ENCODE results near the gene PIGQ.
A peak's percentile ranks its signal among the peaks of the same experiment; 100 is the strongest.

Gene PIGQ

DNA sequence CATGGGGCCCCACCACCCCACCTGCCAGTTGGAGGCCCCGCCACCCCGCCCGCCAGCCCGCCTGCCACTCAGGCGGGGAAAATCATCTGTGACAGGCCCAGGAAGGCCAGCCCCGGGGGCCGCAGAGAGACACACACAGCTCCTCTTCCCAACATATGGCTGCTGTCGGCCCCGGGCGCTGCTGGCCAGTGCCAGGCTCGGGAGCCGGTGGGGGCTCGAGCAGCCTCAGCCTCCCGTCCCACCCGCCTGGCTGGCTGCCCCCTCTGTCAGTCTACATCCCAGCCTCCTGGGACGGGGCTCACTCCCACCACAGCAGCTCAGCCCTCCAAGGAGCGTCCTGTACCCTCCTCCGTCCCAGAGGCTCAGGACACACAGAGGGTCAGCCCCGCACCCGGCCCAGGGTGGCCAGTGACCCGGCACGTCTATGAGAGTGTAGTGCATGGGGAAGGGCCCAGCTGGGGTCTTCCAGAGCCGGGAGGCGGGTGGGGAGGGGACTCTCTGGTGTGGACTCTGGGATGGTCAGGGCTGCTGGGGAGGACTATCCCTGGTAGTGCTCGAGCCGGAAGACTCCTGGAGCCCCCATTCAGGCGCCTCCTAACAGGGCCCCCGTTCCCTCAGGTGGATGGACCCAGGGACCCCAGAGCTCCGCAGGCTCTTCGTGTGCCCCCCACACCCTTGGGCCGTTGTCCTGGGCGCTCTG lies 13.1 kb upstream of the PIGQ start:
- no peak for DNase-seq

- DNase-seq, result no peak
These were observed 12.1 kb upstream of the PIGQ start for GRCh38 chr16:557463-558297.

- no peak for DNase-seq
These were observed 11.3 kb upstream of the PIGQ start for GRCh38 chr16:558298-559020.

- no peak for DNase-seq
These were observed 10.8 kb upstream of the PIGQ start for GRCh38 chr16:559021-559380.

- DNase-seq, result no peak
These were observed 10.2 kb upstream of the PIGQ start for GRCh38 chr16:559411-560203.

DNA sequence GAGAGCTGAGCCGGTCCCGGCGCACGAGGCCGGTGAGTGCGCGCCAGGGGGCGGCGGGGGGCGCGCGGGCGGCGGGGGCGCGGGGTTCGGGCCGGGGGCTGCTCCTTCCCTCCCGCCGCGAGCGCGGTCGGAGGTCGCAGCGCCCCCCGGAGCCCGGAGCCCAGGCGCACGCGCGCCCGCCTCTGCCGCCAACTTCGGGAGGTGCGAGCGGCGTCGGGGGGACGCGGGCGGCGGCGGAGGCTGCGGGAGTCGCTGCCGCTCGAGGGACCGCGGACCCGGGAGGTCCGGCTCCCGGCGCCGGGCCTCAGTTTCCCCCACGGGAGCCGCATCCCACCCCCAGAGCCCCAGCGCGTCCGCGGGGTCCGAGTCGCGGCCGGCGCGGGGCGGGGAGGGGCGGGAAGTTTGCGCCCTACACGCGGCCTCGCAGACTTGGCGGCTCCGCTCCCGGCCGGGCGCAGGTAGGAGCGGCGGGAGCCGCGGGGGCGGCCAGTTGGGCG lies 9.5 kb upstream of the PIGQ start, which contains the start of gene PRR35:
Gene PRR35 (plus strand): TSS at position 191 of the 497 bp plus-strand sequence. CDS start 2,901 bp downstream, outside the sequence.
- no peak for DNase-seq

DNA sequence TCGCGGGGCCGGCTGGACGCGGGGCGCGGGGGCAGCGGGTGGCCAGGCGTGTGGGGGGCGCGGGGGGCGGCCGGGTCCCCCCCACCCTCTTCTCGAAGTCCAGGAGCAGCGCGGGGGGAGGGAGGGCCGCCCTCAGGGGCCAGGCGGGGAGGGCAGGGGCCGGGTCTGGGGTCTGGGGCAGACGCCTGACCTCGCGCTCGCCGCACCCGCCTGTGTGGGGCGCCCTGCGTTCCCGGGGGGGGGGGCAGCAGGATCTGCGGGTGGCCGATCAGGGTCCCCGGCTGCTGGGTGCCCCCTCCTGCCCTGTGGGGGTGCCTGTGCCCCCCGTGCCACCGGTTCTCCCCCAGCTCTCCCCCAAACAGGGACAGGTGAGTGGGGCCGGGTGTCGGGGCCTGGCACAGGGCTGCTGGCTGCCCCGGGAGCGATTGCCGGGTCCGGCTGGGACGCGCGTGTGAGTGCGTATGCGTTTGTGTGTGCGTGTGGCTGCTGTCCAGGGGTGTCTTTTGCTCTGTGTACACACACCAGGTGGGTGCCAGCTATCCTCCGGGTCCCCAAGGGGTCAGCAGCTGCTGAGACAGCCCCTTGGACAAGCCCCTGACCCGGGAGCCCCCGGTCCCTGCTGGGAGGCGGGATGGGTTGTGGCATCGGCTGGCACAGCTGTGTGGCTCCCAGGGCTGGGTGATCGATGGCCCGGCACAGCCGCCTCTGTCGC lies 8.9 kb upstream of the PIGQ start:
- no peak for DNase-seq

DNA sequence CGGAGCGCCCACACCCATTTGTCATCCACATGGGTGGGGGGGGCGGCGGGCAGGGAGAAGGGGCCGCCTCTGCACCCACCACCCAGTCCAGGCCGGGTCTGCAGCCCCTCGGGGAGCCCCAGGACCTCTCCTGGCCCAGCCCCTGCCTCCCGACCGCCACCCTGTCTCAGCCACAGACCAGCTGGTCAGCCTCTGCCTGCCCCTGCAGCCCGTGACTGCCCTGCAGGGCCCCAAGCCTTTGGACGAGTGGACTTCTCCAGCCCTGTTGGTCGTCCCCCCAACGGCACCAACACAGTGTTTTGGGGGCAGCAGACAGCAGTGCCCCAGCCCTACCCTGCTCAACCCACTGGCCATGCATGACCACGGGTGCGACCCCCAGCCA lies 8.4 kb upstream of the PIGQ start:
- DNase-seq, result no peak

DNA sequence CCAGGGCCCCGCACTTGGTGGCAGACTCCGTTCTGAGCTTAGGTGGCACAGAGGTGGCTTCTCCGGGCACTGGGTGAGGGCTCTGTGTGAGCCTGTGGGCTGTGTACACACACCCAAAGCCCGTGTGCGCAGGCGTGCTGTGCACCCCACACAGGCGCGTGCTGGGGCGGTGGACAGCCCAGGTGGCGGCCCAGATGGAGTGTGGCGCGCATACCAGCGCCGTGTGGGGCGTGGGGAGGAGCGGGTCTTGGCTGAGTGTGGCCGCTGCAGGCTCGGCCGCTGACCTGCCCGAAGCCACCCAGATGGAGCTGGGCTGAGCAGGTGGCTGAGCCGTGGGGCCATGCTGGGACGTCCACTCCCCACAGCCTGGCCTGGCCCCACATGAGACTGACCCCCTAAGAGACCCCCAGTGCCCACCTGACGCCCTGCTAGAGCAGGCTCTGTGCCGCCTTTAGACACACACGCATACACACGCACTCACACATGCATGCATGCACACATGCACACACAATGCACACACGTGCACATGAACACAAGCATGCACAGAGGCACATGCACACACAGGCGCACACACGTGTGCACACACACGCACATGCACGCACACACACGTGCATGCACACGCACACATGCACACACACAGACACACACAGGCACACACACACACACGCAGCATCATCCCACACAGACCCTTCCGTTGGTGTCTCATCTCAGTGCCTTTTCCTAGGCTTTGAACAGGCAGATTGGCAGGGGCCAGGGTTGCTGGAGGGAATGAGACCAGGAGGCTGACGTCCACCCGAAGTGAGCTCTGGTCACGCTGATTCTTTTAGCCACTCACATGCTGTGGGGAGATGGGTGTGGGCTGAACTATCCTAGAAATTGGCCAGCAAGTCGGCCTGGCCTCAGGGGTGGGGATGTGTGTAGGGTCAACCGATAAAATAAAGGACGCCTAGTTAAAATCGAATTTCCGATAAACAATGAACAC lies 7.5 kb upstream of the PIGQ start:
- DNase-seq, result no peak

DNA sequence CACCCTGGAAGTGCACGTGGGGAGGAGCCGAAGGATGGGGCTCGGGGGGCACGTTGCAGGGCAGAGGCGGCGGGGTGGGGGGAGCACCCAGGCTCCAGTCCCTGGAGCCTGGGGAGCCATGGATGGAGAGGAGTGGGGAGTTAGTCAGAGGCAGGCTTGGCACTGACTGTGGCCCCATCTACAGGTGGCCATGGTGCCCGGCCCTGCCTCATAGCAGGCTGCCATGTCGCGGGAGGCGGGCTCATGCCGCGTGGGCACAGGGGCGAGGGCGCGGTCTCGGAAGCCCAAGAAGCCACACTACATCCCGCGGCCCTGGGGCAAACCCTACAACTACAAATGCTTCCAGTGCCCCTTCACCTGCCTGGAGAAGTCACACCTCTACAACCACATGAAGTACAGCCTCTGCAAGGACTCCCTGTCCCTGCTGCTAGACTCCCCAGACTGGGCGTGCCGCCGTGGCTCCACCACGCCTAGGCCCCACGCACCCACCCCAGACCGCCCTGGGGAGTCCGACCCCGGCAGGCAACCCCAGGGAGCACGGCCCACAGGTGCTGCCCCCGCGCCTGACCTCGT lies 6.6 kb upstream of the PIGQ start:
- no peak for DNase-seq

DNA sequence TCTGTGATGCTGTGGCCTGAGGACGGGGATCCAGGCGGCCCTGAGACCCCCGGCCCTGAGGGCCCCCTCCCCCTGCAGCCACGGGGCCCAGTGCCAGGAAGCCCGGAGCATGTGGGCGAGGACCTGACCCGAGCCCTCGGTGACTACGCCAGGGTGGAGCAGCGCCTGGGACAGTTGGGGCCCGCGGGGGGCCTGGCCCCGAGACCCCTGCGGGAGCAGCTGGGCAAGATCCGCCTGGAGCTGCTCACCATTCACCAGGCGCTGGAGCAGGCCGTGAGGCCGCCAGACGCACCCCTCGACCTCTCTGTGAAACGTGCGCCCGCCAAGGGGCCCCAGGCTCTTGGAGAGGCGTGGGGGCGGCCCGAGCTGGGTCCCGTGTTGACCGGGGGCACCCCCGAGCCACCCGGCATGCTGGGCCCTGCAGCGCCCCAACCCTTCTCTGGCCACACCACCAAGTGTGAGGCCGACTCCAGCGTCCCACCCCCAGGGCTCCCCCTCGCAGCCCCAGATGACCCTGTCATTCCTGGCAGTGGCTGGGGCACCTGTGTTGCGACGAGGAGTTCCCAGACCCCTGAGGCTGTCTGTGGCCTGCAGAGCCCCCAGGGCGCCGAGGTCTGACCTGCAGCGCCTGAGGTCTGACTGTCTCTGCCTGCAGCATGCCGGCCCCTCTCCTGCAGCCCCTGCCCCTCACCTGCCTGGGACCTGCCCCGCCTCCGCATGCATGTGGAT lies 4.9 kb upstream of the PIGQ start:
- DNase-seq, result no peak

GRCh38 chr16:565419-566330 lies 4.1 kb upstream of the PIGQ start:
- DNase-seq, result peak; percentile 83

DNA sequence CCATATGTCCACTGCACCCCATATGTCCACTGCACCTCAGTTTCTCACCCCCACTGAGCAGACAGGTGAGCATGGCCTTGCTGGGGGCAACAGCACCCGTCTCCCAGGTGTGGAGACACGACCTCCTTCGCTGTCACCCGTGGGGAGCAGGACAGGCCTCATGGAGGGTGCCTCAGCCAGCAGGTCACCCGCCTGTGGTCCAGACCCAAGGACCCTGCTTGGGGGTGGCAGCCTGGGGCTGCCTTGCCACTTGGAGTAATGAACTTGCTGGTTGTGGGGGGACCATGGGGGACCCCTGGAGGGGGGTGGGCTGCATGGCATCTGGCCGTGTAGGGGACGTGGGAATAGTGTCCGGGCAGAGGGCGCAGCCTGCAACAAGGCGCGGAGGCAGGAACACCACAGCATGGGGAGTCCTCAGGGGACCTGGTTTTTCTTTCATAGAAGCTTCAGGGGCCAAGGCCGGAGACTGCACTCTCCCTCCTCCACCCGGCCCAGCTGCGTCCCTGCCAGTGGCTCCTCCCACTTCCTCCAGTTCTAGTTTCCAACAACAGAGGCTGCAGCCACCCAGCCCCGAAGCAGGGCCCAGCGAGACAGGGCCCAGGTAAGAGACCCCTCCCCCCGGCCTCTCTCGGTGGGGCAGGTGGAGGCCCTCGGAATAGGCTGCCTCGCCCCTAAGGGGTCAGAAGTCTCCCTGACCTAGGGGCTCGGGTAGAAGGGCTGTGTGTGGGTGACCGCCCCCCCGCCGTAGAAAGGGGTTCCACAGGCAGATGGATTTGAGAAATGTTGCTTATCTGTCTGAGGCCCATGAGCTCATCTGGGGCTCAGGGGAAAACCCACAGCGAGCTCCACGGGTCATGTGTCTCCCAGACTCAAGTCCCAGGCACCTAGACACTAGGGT lies 3.0 kb upstream of the PIGQ start, which contains the start of gene NHLRC4:
Gene NHLRC4 (plus strand): TSS at position 531 of the 898 bp plus-strand sequence. CDS start 1,043 bp downstream, outside the sequence.
- peak; percentile 93 for DNase-seq

GRCh38 chr16:567373-568256 lies 2.2 kb upstream of the PIGQ start:
- no peak for DNase-seq

DNA sequence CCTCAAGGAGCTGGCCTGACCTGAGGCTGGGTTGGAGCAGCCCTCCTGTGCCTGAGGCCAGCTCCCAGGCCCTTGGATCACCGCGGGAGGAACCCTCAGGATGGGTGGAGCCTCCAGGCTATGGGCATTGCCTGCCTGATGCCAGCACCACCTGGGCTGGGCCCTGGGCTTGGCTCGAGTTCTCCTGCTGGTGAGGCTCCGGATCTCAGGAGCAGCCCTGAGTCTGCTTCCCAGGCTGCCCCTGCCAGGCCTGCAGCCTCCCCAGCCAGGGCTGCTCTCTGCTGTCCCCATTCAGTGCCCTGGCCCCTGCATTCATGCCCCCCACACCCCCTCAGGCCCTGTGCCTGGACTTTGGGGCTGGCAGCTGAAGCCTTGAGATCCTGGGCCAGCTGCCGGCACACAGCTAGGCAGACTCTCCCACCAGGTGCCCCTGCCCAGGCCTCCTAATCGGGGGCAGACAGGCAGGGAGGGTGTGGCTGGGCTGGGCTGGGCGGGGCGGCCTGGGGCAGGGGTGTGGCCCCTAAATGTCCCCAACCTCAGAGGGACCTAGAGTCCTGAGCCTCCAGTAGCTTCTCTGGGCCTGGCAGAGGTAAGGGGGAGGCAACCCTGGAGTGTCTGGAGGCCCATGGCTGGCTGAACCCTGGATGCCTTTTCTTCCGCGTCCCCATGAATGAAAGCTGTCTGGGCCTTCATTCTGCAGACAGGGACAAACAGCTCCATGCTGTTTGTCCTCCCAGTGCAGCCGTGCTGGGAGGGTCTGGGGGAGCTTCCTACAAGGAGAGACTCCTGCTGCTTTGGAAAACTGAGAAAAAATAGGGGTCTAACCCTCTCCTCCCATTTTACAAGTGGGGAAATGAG lies 1.1 kb upstream of the PIGQ start:
- DNase-seq, result peak; percentile 63

All from OCI-M1 (cell line).